ENCODE data around the gene NUAK2.

Gene NUAK2

GRCh38 chr1:205315008-205315618 is 6.4 kb downstream of the NUAK2 start:
- TF ChIP-seq REST (IDR thresholded peaks at IDR 0.05; ENCODE audit: insufficient read depth in 1 of 2, low read depth in 2 of 2, low read length in 2 of 2) (no peak), SIN3A (IDR thresholded peaks at IDR 0.05; ENCODE audit: borderline replicate concordance, insufficient read depth, low read length) (no peak), FOXP2 (optimal IDR thresholded peaks at IDR 0.05; ENCODE audit: borderline replicate concordance, extremely low read depth, extremely low read length, insufficient read depth) (no peak), POLR2AphosphoS5 (IDR thresholded peaks at IDR 0.05; ENCODE audit: low read depth, low read length) (no peak)

GRCh38 chr1:205313563-205314308 is 7.8 kb downstream of the NUAK2 start:
- no peak for TF ChIP-seq POLR2AphosphoS5 (IDR thresholded peaks at IDR 0.05; ENCODE audit: low read depth, low read length)
- TF ChIP-seq REST (IDR thresholded peaks at IDR 0.05; ENCODE audit: insufficient read depth in 1 of 2, low read depth in 2 of 2, low read length in 2 of 2) = no peak
- no peak for TF ChIP-seq TAF1 (IDR thresholded peaks at IDR 0.05; ENCODE audit: borderline replicate concordance, insufficient read depth, low read length)
- no peak for TF ChIP-seq SIN3A (IDR thresholded peaks at IDR 0.05; ENCODE audit: borderline replicate concordance, insufficient read depth, low read length)
- no peak for TF ChIP-seq FOXP2 (optimal IDR thresholded peaks at IDR 0.05; ENCODE audit: borderline replicate concordance, extremely low read depth, extremely low read length, insufficient read depth)

DNA sequence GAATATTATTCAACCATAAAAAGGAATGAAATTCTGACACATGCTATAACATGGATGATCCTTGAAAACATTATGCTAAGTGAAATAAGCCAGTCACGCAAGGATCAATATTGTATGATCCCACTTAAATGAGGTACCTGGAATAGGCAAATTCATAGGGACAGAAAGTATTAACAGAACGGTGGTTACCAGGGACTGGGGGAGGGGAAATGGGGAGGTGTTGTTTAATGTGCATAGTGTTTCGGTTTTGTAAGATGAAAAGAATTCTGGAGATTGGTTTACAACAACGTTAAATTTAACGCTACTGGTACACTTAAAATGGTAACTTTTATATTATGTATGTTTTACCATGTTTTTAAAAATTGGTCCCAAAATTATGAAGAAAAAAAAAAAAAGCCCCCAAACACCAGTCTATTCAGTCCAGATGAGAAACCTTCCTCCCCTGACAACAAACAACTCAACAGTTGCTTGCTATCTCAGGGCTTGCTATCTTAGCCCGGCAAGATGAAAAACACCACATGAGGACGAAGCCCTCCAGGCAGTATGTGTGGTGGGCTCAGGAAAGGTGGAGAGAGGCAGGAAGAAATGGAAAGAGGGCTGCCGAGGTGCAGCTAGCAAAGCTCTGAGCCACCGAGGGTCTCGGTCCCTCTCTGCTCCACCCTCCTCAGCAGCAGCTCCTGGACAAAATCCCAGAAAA is 8.5 kb downstream of the NUAK2 start:
- no peak for TF ChIP-seq TAF1 (IDR thresholded peaks at IDR 0.05; ENCODE audit: borderline replicate concordance, insufficient read depth, low read length)
- TF ChIP-seq POLR2AphosphoS5 (IDR thresholded peaks at IDR 0.05; ENCODE audit: low read depth, low read length) = no peak
- TF ChIP-seq SIN3A (IDR thresholded peaks at IDR 0.05; ENCODE audit: borderline replicate concordance, insufficient read depth, low read length) = no peak
- TF ChIP-seq REST (IDR thresholded peaks at IDR 0.05; ENCODE audit: insufficient read depth in 1 of 2, low read depth in 2 of 2, low read length in 2 of 2) = no peak
- no peak for TF ChIP-seq FOXP2 (optimal IDR thresholded peaks at IDR 0.05; ENCODE audit: borderline replicate concordance, extremely low read depth, extremely low read length, insufficient read depth)

- no peak for TF ChIP-seq SIN3A (IDR thresholded peaks at IDR 0.05; ENCODE audit: borderline replicate concordance, insufficient read depth, low read length)
- TF ChIP-seq FOXP2 (optimal IDR thresholded peaks at IDR 0.05; ENCODE audit: borderline replicate concordance, extremely low read depth, extremely low read length, insufficient read depth) = no peak
- TF ChIP-seq POLR2AphosphoS5 (IDR thresholded peaks at IDR 0.05; ENCODE audit: low read depth, low read length) = no peak
- TF ChIP-seq REST (IDR thresholded peaks at IDR 0.05; ENCODE audit: insufficient read depth in 1 of 2, low read depth in 2 of 2, low read length in 2 of 2) = no peak
- TF ChIP-seq TAF1 (IDR thresholded peaks at IDR 0.05; ENCODE audit: borderline replicate concordance, insufficient read depth, low read length) = no peak
Measured at GRCh38 chr1:205310976-205311704, 10.4 kb downstream of the NUAK2 start.
